Esophagus muscularis mucosa (tissue), 4 donors: Measurements from ENCODE around the gene ITGB5.

ENCODE experiments used
- CTCF ChIP-seq, 3 experiments: fragments of 200-600 bp in 2 of 3; fragments of 450-650 bp in 1 of 3; sonication (generic) in 2 of 3; IDR thresholded peaks; one replicate each; pipeline ENCODE4 v1.5.1; 2017 to 2019; ENCODE audit warnings: antibody characterized with exemption in 3 of 3, mild to moderate bottlenecking in 2 of 3, moderate library complexity in 1 of 3
- EP300 ChIP-seq: sonication (generic); formaldehyde crosslinking; IDR thresholded peaks from one replicate; pipeline ENCODE4 v1.6.1; 2017; ENCODE audit warnings: antibody characterized with exemption
- POLR2AphosphoS5 ChIP-seq, 2 donors: sonication (generic); formaldehyde crosslinking; IDR thresholded peaks; one replicate each; pipeline ENCODE4 v1.6.1; 2017; ENCODE audit warnings: antibody characterized with exemption in 2 of 2

- TF ChIP-seq EP300 (no peak), CTCF (IDR thresholded peaks at IDR 0.05) (no peak), POLR2AphosphoS5 (IDR thresholded peaks at IDR 0.05) (peak; percentile 50 to 65)
Measured at GRCh38 chr3:124834723-124835718, 52.1 kb downstream of the ITGB5 start.
